Astrocyte (in vitro differentiated cells and primary cell): ENCODE measurements around the gene PPM1E. TPM values are rescaled to one million over a fixed set of nuclear protein-coding genes. Genes with fewer than 3 reads are reported as not detected.
A peak's percentile ranks its signal among the peaks of the same experiment; 100 is the strongest.
"Not testable (repeated sequence)": the region's sequence is repeated elsewhere in the genome, so short reads cannot be mapped to it uniquely, and the experiment has no call there.

Experiments used
- DNase-seq: peaks from one replicate; pipeline ENCODE4 v3.0.0-alpha.2; 2010; ENCODE audit warnings: low read depth
- FAIRE-seq: peaks from 2 replicates; lab custom pipeline; 2011; peaks lifted over from hg19 to GRCh38; lab: Jason Lieb, UNC
- H2AFZ ChIP-seq: 2 replicates; pipeline ENCODE4 v1.6.0; 2012; ENCODE audit warnings: low read depth, low read length, inconsistent platforms
- H3K27ac ChIP-seq: 2 replicates; pipeline ENCODE4 v1.5.1; 2011; ENCODE audit warnings: low read depth, low read length, inconsistent platforms
- H3K27me3 ChIP-seq: 2 replicates; pipeline ENCODE4 v1.6.0; 2011; ENCODE audit warnings: low read length, inconsistent platforms; ENCODE audit not compliant: insufficient read depth
- H3K36me3 ChIP-seq: 2 replicates; pipeline ENCODE4 v1.5.1; 2011; ENCODE audit warnings: low read length, inconsistent platforms; ENCODE audit not compliant: insufficient read depth
- H3K4me1 ChIP-seq: 2 replicates; pipeline ENCODE4 v1.5.1; 2011; ENCODE audit warnings: low read length, inconsistent platforms; ENCODE audit not compliant: insufficient read depth
- H3K4me2 ChIP-seq: 2 replicates; pipeline ENCODE4 v1.6.0; 2012; ENCODE audit warnings: low read length, inconsistent platforms
- H3K4me3 ChIP-seq: 2 replicates; pipeline ENCODE4 v1.5.1; 2011; ENCODE audit warnings: low read depth, mild to moderate bottlenecking, low read length, inconsistent platforms; ENCODE audit not compliant: insufficient read depth
- H3K79me2 ChIP-seq: 2 replicates; pipeline ENCODE4 v1.6.0; 2012; ENCODE audit warnings: mild to moderate bottlenecking, low read length, inconsistent platforms; ENCODE audit not compliant: insufficient read depth
- H3K9ac ChIP-seq: 2 replicates; pipeline ENCODE4 v1.6.0; 2012; ENCODE audit warnings: mild to moderate bottlenecking, low read length, inconsistent platforms
- H3K9me3 ChIP-seq: 2 replicates; pipeline ENCODE4 v1.5.1; 2012; ENCODE audit warnings: low read depth, mild to moderate bottlenecking, low read length, inconsistent platforms; ENCODE audit not compliant: insufficient read depth
- H4K20me1 ChIP-seq: 2 replicates; pipeline ENCODE4 v1.6.0; 2012; ENCODE audit warnings: low read length, inconsistent platforms; ENCODE audit not compliant: insufficient read depth
- H3K27ac Mint-ChIP-seq: one replicate; pipeline ENCODE4 v1.8.0; 2021; ENCODE audit warnings: mild to moderate bottlenecking, mixed read lengths; ENCODE audit not compliant: unreplicated experiment
- H3K27me3 Mint-ChIP-seq: one replicate; pipeline ENCODE4 v1.8.0; 2021; ENCODE audit warnings: low read depth, mixed read lengths; ENCODE audit not compliant: unreplicated experiment
- H3K36me3 Mint-ChIP-seq: one replicate; pipeline ENCODE4 v1.8.0; 2021; ENCODE audit warnings: low read depth, mixed read lengths; ENCODE audit not compliant: unreplicated experiment
- H3K4me1 Mint-ChIP-seq: one replicate; pipeline ENCODE4 v1.8.0; 2021; ENCODE audit warnings: low read depth, mixed read lengths; ENCODE audit not compliant: unreplicated experiment
- H3K4me3 Mint-ChIP-seq: one replicate; pipeline ENCODE4 v1.8.0; 2021; ENCODE audit warnings: mild to moderate bottlenecking, moderate library complexity, mixed read lengths; ENCODE audit not compliant: unreplicated experiment
- H3K9me3 Mint-ChIP-seq: one replicate; pipeline ENCODE4 v1.8.0; 2021; ENCODE audit warnings: mild to moderate bottlenecking, mixed read lengths; ENCODE audit not compliant: unreplicated experiment
- EZH2 ChIP-seq: IDR thresholded peaks from 2 replicates; pipeline ENCODE4 v1.6.1; 2012; ENCODE audit warnings: mild to moderate bottlenecking, low read length, inconsistent platforms; ENCODE audit not compliant: insufficient read depth
- total RNA-seq: library from RNA; stranded (reverse); gene quantifications from 2 replicates; pipeline ENCODE4 v1.2.1, GENCODE V29; 2021
- TF ChIP-seq, protein P1 (sequence below): IDR thresholded peaks from 2 replicates; pipeline ENCODE4 v1.5.1; 2011; ENCODE audit warnings: low read depth, mild to moderate bottlenecking, inconsistent platforms, low read length, moderate library complexity; ENCODE audit not compliant: insufficient read depth

PPM1E gene
- total RNA-seq, 1 donor from 2014 or later, result 0.79 TPM

DNA sequence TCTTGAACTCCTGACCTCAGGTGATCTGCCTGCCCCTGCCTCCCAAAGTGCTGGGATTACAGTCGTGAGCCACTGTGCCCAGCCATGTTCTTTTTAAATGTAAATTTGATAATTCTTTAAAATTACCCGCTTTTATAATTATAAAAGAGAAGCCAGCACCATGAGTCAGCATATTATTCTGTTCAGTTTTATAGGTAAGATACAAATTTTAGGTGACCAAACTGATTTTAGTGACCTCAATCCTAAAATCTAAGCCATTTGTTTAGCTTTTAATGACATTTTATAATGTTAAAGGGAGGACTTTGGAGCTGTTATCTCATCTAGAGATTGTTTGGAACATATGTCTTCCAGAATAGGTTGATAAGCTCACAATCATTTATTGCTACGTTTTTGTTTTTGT lies 20.8 kb upstream of the PPM1E start:
- Mint-ChIP-seq H3K27ac (no peak overlapping the region), H3K9me3 (no peaks in the 10 kb centered on the region), H3K36me3 (no peaks in the 10 kb centered on the region), H3K4me1 (no peaks in the 10 kb centered on the region), H3K27me3 (no peaks in the 10 kb centered on the region), H3K4me3 (no peak overlapping the region)
- Histone ChIP-seq H3K9ac (no peak overlapping the region), H3K4me3 (no peak overlapping the region), H3K79me2 (no peaks in the 10 kb centered on the region), H3K27ac (no peak overlapping the region), H3K4me2 (no peak overlapping the region), H3K36me3 (no peaks in the 10 kb centered on the region), H3K4me1 (no peaks in the 10 kb centered on the region), H4K20me1 (no peaks in the 10 kb centered on the region), H3K27me3 (no peaks in the 10 kb centered on the region), H2AFZ (no peak overlapping the region), H3K9me3 (no peaks in the 10 kb centered on the region)
- DNase-seq (no peak), FAIRE-seq (no peak)
- TF ChIP-seq, protein P1, sequence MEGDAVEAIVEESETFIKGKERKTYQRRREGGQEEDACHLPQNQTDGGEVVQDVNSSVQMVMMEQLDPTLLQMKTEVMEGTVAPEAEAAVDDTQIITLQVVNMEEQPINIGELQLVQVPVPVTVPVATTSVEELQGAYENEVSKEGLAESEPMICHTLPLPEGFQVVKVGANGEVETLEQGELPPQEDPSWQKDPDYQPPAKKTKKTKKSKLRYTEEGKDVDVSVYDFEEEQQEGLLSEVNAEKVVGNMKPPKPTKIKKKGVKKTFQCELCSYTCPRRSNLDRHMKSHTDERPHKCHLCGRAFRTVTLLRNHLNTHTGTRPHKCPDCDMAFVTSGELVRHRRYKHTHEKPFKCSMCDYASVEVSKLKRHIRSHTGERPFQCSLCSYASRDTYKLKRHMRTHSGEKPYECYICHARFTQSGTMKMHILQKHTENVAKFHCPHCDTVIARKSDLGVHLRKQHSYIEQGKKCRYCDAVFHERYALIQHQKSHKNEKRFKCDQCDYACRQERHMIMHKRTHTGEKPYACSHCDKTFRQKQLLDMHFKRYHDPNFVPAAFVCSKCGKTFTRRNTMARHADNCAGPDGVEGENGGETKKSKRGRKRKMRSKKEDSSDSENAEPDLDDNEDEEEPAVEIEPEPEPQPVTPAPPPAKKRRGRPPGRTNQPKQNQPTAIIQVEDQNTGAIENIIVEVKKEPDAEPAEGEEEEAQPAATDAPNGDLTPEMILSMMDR, result no peak
- no peak for TF ChIP-seq EZH2

DNA sequence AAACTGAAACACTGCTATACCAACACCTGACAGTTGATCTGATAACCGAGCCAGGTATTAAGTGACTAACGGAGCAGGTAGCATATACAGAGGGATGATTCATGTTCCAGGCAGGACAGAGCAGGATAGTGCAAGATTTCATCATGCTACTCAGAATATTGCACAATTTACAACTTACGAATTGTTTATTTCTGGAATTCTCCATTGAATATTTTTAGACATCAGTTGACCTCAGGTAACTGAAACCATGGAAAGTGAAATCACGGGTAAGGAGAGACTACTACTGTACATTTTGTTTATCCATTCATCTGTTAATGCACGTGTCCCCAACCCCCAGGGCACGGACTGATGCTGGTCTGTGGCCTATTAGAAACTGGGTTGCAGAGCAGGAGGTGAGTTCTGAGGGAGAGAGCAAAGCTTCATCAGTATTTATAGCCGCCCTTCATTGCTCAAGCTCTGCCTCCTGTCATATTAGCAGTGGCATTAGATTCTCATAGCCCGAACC lies 14.5 kb upstream of the PPM1E start:
- no peaks in the 10 kb centered on the region for H3K79me2 ChIP-seq
- no peaks in the 10 kb centered on the region for H3K4me1 ChIP-seq
- Mint-ChIP-seq H3K27ac (no peak overlapping the region), H3K27me3 (no peaks in the 10 kb centered on the region), H3K9me3 (no peaks in the 10 kb centered on the region), H3K4me3 (no peak overlapping the region), H3K36me3 (no peaks in the 10 kb centered on the region), H3K4me1 (no peaks in the 10 kb centered on the region)
- no peak overlapping the region for H3K4me2 ChIP-seq
- no peaks in the 10 kb centered on the region for H3K36me3 ChIP-seq
- H3K9ac ChIP-seq, result no peak overlapping the region
- no peaks in the 10 kb centered on the region for H3K9me3 ChIP-seq
- no peaks in the 10 kb centered on the region for H3K27me3 ChIP-seq
- H3K27ac ChIP-seq, result no peak overlapping the region
- peak; percentile 18 for DNase-seq
- no peak for FAIRE-seq
- H2AFZ ChIP-seq, result no peak overlapping the region
- no peaks in the 10 kb centered on the region for H4K20me1 ChIP-seq
- no peak overlapping the region for H3K4me3 ChIP-seq
- TF ChIP-seq, protein P1, result no peak
- TF ChIP-seq EZH2, result no peak

DNA sequence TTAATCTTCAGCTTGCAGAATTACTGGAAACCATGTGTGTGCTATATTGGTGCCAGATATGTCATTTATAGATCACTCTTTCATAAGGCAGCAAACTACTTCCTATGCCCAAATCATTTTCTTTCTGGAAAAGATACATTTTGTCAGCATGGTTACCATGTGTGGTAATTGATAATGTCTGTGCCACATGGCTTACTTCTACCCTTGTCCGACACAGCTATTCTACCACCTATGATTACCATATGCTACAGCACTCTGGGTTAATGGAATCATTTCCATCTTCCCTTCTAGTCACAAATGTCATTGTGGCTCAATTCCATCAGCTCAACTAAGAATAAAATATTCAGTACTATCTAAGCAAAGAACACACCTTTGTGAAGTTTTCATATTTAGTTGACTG lies 8.0 kb upstream of the PPM1E start:
- no peak overlapping the region for H3K27ac ChIP-seq
- Mint-ChIP-seq H3K9me3 (no peaks in the 10 kb centered on the region), H3K27ac (no peak overlapping the region), H3K4me3 (no peak overlapping the region), H3K36me3 (no peaks in the 10 kb centered on the region), H3K27me3 (no peaks in the 10 kb centered on the region), H3K4me1 (no peaks in the 10 kb centered on the region)
- no peaks in the 10 kb centered on the region for H3K36me3 ChIP-seq
- H3K4me2 ChIP-seq, result no peak overlapping the region
- H3K9ac ChIP-seq, result no peak overlapping the region
- no peak overlapping the region for H2AFZ ChIP-seq
- H3K27me3 ChIP-seq, result no peaks in the 10 kb centered on the region
- no peaks in the 10 kb centered on the region for H3K9me3 ChIP-seq
- H3K79me2 ChIP-seq, result no peaks in the 10 kb centered on the region
- DNase-seq (no peak), FAIRE-seq (no peak)
- H3K4me1 ChIP-seq, result no peaks in the 10 kb centered on the region
- H3K4me3 ChIP-seq, result no peak overlapping the region
- no peaks in the 10 kb centered on the region for H4K20me1 ChIP-seq
- TF ChIP-seq, protein P1, result no peak
- TF ChIP-seq EZH2, result no peak

DNA sequence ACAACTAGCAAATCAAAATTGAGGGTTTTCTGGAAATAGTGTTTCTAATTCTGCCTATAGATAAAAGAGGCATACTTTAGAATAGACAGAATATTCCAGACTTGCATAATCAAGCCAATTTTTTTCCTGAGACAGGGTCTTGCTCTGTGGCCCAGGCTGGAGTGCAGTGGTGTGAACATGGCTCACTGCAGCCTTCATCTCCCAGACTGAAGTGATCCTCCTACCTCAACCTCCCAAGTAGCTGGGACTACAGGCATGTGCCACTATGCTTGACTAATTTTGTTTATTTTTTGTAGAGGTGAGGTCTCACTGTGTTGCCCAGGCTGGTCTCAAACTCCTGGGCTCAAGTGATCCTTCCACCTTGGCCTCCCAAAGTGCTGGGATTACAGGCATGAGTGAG lies 6.0 kb upstream of the PPM1E start:
- not testable (repeated sequence) for H3K4me1 Mint-ChIP-seq, H3K27ac ChIP-seq, H3K4me1 ChIP-seq, H2AFZ ChIP-seq, H3K27ac Mint-ChIP-seq, H3K9ac ChIP-seq, H3K9me3 ChIP-seq, H4K20me1 ChIP-seq, H3K27me3 ChIP-seq, H3K27me3 Mint-ChIP-seq, H3K4me2 ChIP-seq, H3K79me2 ChIP-seq, H3K9me3 Mint-ChIP-seq, H3K4me3 ChIP-seq, H3K36me3 Mint-ChIP-seq, H3K36me3 ChIP-seq, H3K4me3 Mint-ChIP-seq, FAIRE-seq, DNase-seq
